K562 (cell line): ENCODE data around the gene HSD11B2. TPM values are rescaled to one million over a fixed set of nuclear protein-coding genes. Genes with fewer than 3 reads are reported as not detected.
A peak's percentile ranks its signal among the peaks of the same experiment; 100 is the strongest.

Experiments used
- ATAC-seq: fragments of 200-7000 bp; cut with Tn5 transposase; 3 replicates; pipeline ENCODE4 v1.9.1; 2020; ENCODE audit warnings: moderate library complexity
- BruUV-seq: library from RNA; stranded (reverse); fragments of 400-500 nt; replicated peaks from 2 replicates; lab custom pipeline; 2021; lab: Mats Ljungman, UMichigan
- CTCF ChIA-PET: fragments of 300-600 bp; formaldehyde crosslinking; extraction: SDS; loops from one replicate; lab custom pipeline; 2021; ENCODE audit warnings: low intra/inter-chr PET ratio; lab: Yijun Ruan, JAX
- POLR2A ChIA-PET: fragments of 300-600, 350-650 bp; sonication (Branson Sonifier 250); formaldehyde crosslinking; extraction: SDS; loops from one replicate; lab custom pipeline; 2021; ENCODE audit warnings: antibody characterized with exemption, inconsistent platforms; lab: Yijun Ruan, JAX
- DNase-seq, 4 experiments: peaks; one replicate each; pipeline versions ENCODE4 v3.0.0 to v3.0.0-alpha.2; 2011 to 2018; ENCODE audit warnings: low spot score in 3 of 4, mixed read lengths in 3 of 4; ENCODE audit errors: extremely low read depth in 1 of 4
- FAIRE-seq: peaks from 2 replicates; lab custom pipeline; 2011; peaks lifted over from hg19 to GRCh38; lab: Jason Lieb, UNC
- H2AFZ ChIP-seq: 2 replicates; pipeline ENCODE4 v1.6.0; 2011; ENCODE audit warnings: low read depth, low read length, control low read depth, inconsistent platforms
- H3K27ac ChIP-seq: fragments of 200-600 bp; 3 replicates; pipeline ENCODE4 v1.8.0; 2011; ENCODE audit warnings: low read depth, mild to moderate bottlenecking, control low read depth, inconsistent platforms, low read length, moderate library complexity, mixed read lengths; ENCODE audit errors: extremely low read depth
- H3K27me3 ChIP-seq, 2 experiments: fragments of 300-600 bp in 1 of 2; 2 replicates in 1 of 2; 3 replicates in 1 of 2; pipeline versions ENCODE4 v1.6.0 to v1.8.0; 2011; ENCODE audit warnings: inconsistent platforms in 2 of 2, low read length in 2 of 2, mild to moderate bottlenecking in 1 of 2, mixed read lengths in 1 of 2, moderate library complexity in 1 of 2; ENCODE audit not compliant: control insufficient read depth in 2 of 2, insufficient read depth in 2 of 2
- H3K36me3 ChIP-seq: fragments of 300-600 bp; 3 replicates; pipeline ENCODE4 v1.8.0; 2011; ENCODE audit warnings: mild to moderate bottlenecking, low read length, inconsistent platforms; ENCODE audit not compliant: control insufficient read depth, insufficient read depth
- H3K4me1 ChIP-seq, 2 experiments: fragments of 200-600 bp in 1 of 2; replicated peaks in 1 of 2; 2 replicates in 1 of 2; 3 replicates in 1 of 2; pipeline versions ENCODE4 v1.5.1 to v1.8.0; 2011; ENCODE audit warnings: inconsistent platforms in 2 of 2, low read length in 2 of 2, mild to moderate bottlenecking in 1 of 2, mixed read lengths in 1 of 2, moderate library complexity in 1 of 2; ENCODE audit not compliant: control insufficient read depth in 2 of 2, insufficient read depth in 2 of 2
- H3K4me2 ChIP-seq: 2 replicates; pipeline ENCODE4 v1.6.1; 2011; ENCODE audit warnings: low read length, control low read depth, inconsistent platforms, mixed read lengths; ENCODE audit not compliant: insufficient read depth
- H3K4me3 ChIP-seq: fragments of 200-600 bp; sonication (generic), shearing (Covaris generic); 2 replicates; pipeline ENCODE4 v1.5.1; 2016; ENCODE audit warnings: control low read depth, inconsistent platforms
- H3K79me2 ChIP-seq: fragments of 200-600 bp; 3 replicates; pipeline ENCODE4 v1.8.0; 2011; ENCODE audit warnings: low read length, inconsistent platforms; ENCODE audit not compliant: control insufficient read depth, insufficient read depth
- H3K9ac ChIP-seq, 2 experiments: 2 replicates each; pipeline versions ENCODE4 v1.6.0 to v1.6.1; 2011; ENCODE audit warnings: low read depth in 2 of 2, low read length in 2 of 2, control low read depth in 1 of 2, inconsistent platforms in 1 of 2, mild to moderate bottlenecking in 1 of 2, mixed read lengths in 1 of 2; ENCODE audit not compliant: insufficient read depth in 1 of 2
- H3K9me1 ChIP-seq: one replicate; pipeline ENCODE4 v1.6.0; 2011; ENCODE audit warnings: inconsistent platforms, mild to moderate bottlenecking, low read length, moderate library complexity; ENCODE audit not compliant: control insufficient read depth, insufficient read depth
- H3K9me3 ChIP-seq: replicated peaks from 2 replicates; pipeline ENCODE4 v1.5.1; 2011; ENCODE audit warnings: low read depth, low read length, inconsistent platforms; ENCODE audit not compliant: control insufficient read depth, insufficient read depth
- H4K20me1 ChIP-seq: replicated peaks from 2 replicates; pipeline ENCODE4 v1.6.1; 2011; ENCODE audit warnings: low read length, inconsistent platforms, mixed read lengths; ENCODE audit not compliant: control insufficient read depth, insufficient read depth
- CREB1 ChIP-seq, 2 experiments: sonication (generic) in 1 of 2; formaldehyde crosslinking in 1 of 2; IDR thresholded peaks; 2 replicates each; pipeline versions ENCODE4 v1.6.1 to v1.8.0; 2012 to 2022; ENCODE audit warnings: inconsistent platforms in 1 of 2, mild to moderate bottlenecking in 1 of 2, missing genetic modification reagents in 1 of 2, moderate library complexity in 1 of 2
- CTBP1 ChIP-seq: fragments of 450-650 bp; IDR thresholded peaks from 2 replicates; pipeline ENCODE4 v1.6.1; 2016; ENCODE audit warnings: borderline replicate concordance
- ESRRB ChIP-seq: fragments of 250-450 bp; sonication (Bioruptor Pico); IDR thresholded peaks from 2 replicates; pipeline ENCODE4 v1.5.0; 2020; ENCODE audit warnings: mild to moderate bottlenecking, moderate library complexity, borderline replicate concordance
- HDAC1 ChIP-seq, 2 experiments: fragments of 450-650 bp; IDR thresholded peaks; 2 replicates each; pipeline ENCODE4 v1.6.1; 2016 to 2017; ENCODE audit warnings: inconsistent platforms in 1 of 2, mild to moderate bottlenecking in 1 of 2, moderate library complexity in 1 of 2
- MAX ChIP-seq: sonication (generic); formaldehyde crosslinking; IDR thresholded peaks from 2 replicates; pipeline ENCODE4 v1.9.0; 2022; ENCODE audit warnings: mild to moderate bottlenecking, missing genetic modification reagents
- MTA3 ChIP-seq: fragments of 450-650 bp; formaldehyde crosslinking; IDR thresholded peaks from 2 replicates; pipeline ENCODE4 v1.6.1; 2017; ENCODE audit warnings: mild to moderate bottlenecking, borderline replicate concordance
- PATZ1 ChIP-seq: fragments of 250-450 bp; sonication (Bioruptor Pico); IDR thresholded peaks from 2 replicates; pipeline ENCODE4 v1.5.0; 2020; ENCODE audit warnings: mild to moderate bottlenecking, borderline replicate concordance
- PCBP1 ChIP-seq: fragments of 200-400 bp; formaldehyde crosslinking; IDR thresholded peaks from 2 replicates; pipeline ENCODE4 v1.6.1; 2018; ENCODE audit warnings: mild to moderate bottlenecking, low read depth, low read length; ENCODE audit not compliant: poor library complexity, severe bottlenecking
- TAF1 ChIP-seq: IDR thresholded peaks from 2 replicates; pipeline ENCODE4 v1.6.1; 2011; ENCODE audit warnings: mild to moderate bottlenecking, low read length, moderate library complexity; ENCODE audit not compliant: insufficient read depth, control insufficient read depth, severe bottlenecking; ENCODE audit errors: extremely low read depth
- U2AF2 ChIP-seq: fragments of 200-400 bp; formaldehyde crosslinking; optimal IDR thresholded peaks from 2 replicates; pipeline ENCODE3; 2017; ENCODE audit warnings: low read depth, mild to moderate bottlenecking, low read length
- USF1 ChIP-seq: sonication (generic); formaldehyde crosslinking; IDR thresholded peaks from 2 replicates; pipeline ENCODE4 v1.9.0; 2022; ENCODE audit warnings: mild to moderate bottlenecking, missing genetic modification reagents
- ZNF740 ChIP-seq, 3 experiments: fragments of 200-800 bp in 1 of 3; sonication (Bioruptor generic) in 1 of 3; sonication (generic) in 1 of 3; formaldehyde crosslinking in 1 of 3; IDR thresholded peaks; 2 replicates each; pipeline versions ENCODE4 v1.6.1 to v1.8.0; 2016 to 2022; ENCODE audit warnings: mild to moderate bottlenecking in 2 of 3, missing compliant biosample characterization in 2 of 3, missing genetic modification characterization in 2 of 3, missing genetic modification reagents in 1 of 3
- WGBS: fragments of 100-300 bp; shearing (Covaris generic); methylation state at CpG from one replicate; pipeline ENCODE4 v1.1.6; 2016; ENCODE audit warnings: low coverage, mixed read lengths; ENCODE audit not compliant: insufficient coverage; ENCODE audit errors: missing lambda C conversion rate; 5-methylcytosine and 5-hydroxymethylcytosine counted together
- in situ Hi-C: fragments of 300-500 bp; cut with MboI; formaldehyde crosslinking; loops from 4 replicates; pipeline ENCODE4 v1.15.0; 2018; ENCODE audit warnings: inconsistent platforms, mixed read lengths
- intact Hi-C: fragments of 100-400 bp; cut with micrococcal nuclease; formaldehyde crosslinking; loops from 2 replicates; pipeline ENCODE4 v1.14.2; 2022
- polyA plus RNA-seq, 8 experiments: library from polyadenylated mRNA; depleted of rRNA in 4 of 8; stranded (reverse) in 5 of 8; unstranded in 3 of 8; fragments of >200 nt; fragmentation: Nextera tagmentation in 2 of 8; fragmentation: Illumina TruSeq in 1 of 8; extraction: Ambion mirVana in 2 of 8; extraction: Trizol in 1 of 8; gene quantifications; 2 replicates each; pipeline versions ENCODE4 v1.2.1 to v1.2.3, GENCODE V29; 2011 to 2014; ENCODE audit warnings: inconsistent platforms in 1 of 8, missing spikeins in 1 of 8
- total RNA-seq, 7 experiments: library from RNA; depleted of rRNA in 6 of 7; stranded (reverse); fragments of >200 nt in 6 of 7; fragmentation: Illumina TruSeq in 2 of 7; extraction: Trizol in 2 of 7; gene quantifications; 2 replicates each; pipeline versions ENCODE4 v1.2.1 to v1.2.3, GENCODE V29; 2011 to 2021; ENCODE audit warnings: low replicate concordance in 1 of 7

Gene HSD11B2
- total and polyA plus RNA-seq, 9 of the 15 experiments (the other 6 are each of a cell fraction or from before 2014, with no cell fraction given): 0.08 to 2.0 (median 0.79) TPM

GRCh38 chr16:67430504-67430976 lies 381 bp upstream of the HSD11B2 start:
- H3K9me3 ChIP-seq: no peaks in the 10 kb centered on the region
- peak overlapping the region; percentile 57 for H3K4me2 ChIP-seq
- intact Hi-C loops: no loop called here
- DNase-seq: peak in 2 of 4 experiments; percentile 54 to 58
- CTCF ChIA-PET: interaction anchor here (1.5 kb wide), 1 partner anchor 35 kb away, joined by 5 read pairs; no protein-coding TSS in a partner anchor
- no peak for FAIRE-seq
- in situ Hi-C loops: no loop called here
- WGBS: 23% methylated on average over 47 of the region's 53 CpGs
- H3K4me3 ChIP-seq: peak overlapping the region; percentile 38
- H3K9me1 ChIP-seq: peaks cover 3% of the 10 kb centered on the region
- H3K27me3 ChIP-seq: peaks cover 0 to 10% of the 10 kb centered on the region in 2 experiments; a peak in 1 of 5 replicates
- H2AFZ ChIP-seq: peak overlapping the region; percentile 80
- no peaks in the 10 kb centered on the region for H3K36me3 ChIP-seq
- no peaks in the 10 kb centered on the region for H3K79me2 ChIP-seq
- H4K20me1 ChIP-seq: peaks cover 13% of the 10 kb centered on the region; the same call in 1 of the 2 replicates
- no peak overlapping the region for H3K27ac ChIP-seq
- peak overlapping the region in 1 of 2 experiments; percentile 80; a peak in 2 of 4 replicates for H3K9ac ChIP-seq
- peak; percentile 17 for ATAC-seq
- no TSS peak for BruUV-seq
- POLR2A ChIA-PET: interaction anchor here (0.6 to 0.8 kb wide), 2 partner anchors 39 to 91 kb away, joined by 3 to 4 read pairs; no protein-coding TSS in a partner anchor
- peaks cover 6 to 28% of the 10 kb centered on the region in 2 experiments; a peak in 3 of 5 replicates for H3K4me1 ChIP-seq
- TF ChIP-seq U2AF2: no peak
- no peak for TF ChIP-seq ESRRB (CRISPR knock-in tag)
- TF ChIP-seq PCBP1: peak; percentile 49
- peak; percentile 44 for TF ChIP-seq USF1 (CRISPR knock-in tag)
- TF ChIP-seq CTBP1: peak; percentile 57; the same call in 1 of the 2 replicates
- no peak for TF ChIP-seq CREB1 (IDR thresholded peaks at IDR 0.05)
- 0 out of 2 replicates have a peak, but pooled peaks have one; percentile 34 for TF ChIP-seq CREB1 (CRISPR knock-in tag; IDR thresholded peaks at IDR 0.05)
- TF ChIP-seq MAX (CRISPR knock-in tag): peak; percentile 87
- 0 out of 2 replicates have a peak, but pooled peaks have one; percentile 43 for TF ChIP-seq ZNF740 (CRISPR knock-in tag; IDR thresholded peaks at IDR 0.05)
- TF ChIP-seq ZNF740 (tag; IDR thresholded peaks at IDR 0.05): peak in 1 of 2 experiments; percentile 41; a peak in 1 of 4 replicates
- TF ChIP-seq HDAC1 (IDR thresholded peaks at IDR 0.05): peak in 1 of 2 experiments; percentile 28; a peak in 1 of 4 replicates
- peak; percentile 15 for TF ChIP-seq TAF1
- TF ChIP-seq MTA3: peak; percentile 29; the same call in 1 of the 2 replicates
- TF ChIP-seq PATZ1 (CRISPR knock-in tag): no peak
